ENCODE results near the gene RILPL2.
"Not testable (repeated sequence)": the region's sequence is repeated elsewhere in the genome, so short reads cannot be mapped to it uniquely, and the experiment has no call there.

The RILPL2 gene

DNA sequence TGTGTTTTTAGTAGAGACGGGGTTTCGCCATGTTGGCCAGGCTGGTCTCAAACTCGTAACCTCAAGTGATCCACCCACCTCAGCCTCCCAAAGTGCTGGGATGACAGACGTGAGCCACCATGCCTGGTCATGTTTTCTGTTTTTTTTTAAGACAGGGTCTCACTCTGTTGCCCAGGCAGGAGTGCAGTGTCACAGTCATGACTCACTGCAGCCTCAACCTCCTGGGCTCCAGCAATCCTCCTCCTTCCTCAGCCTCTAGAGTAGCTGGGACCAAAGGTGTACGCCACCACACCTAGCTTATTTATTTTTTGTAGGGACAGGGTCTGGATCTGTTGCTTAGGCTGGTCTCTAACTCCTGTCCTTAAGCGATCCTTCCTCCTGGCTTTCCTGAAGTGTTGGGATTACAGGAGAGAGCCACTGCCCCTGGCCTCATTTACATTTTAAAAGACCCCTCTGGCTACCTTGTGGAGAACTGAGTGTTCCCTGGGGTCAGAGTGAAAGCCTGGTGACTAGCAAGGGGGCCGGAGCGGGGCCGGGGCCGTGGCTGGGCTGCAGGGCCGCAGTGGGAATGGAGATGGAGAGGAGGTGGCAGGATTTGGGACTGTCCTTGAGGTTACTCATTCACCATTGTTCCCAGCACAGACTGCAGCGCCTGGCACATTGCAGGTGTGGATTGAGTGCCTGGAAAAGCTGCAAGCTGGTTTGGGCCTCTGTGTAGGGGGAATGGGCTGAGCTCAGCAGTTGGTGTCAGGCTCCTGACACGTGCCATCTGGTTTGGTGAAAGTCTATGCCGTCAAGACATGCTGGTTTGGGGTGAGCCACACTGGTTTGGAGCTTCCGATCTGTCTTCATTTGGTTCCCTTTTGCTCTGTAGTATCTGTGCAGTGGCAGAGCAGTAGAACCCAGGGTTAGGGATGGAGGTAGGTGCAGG lies 34.5 kb downstream of the RILPL2 start:
- DNase-seq: no peak

DNA sequence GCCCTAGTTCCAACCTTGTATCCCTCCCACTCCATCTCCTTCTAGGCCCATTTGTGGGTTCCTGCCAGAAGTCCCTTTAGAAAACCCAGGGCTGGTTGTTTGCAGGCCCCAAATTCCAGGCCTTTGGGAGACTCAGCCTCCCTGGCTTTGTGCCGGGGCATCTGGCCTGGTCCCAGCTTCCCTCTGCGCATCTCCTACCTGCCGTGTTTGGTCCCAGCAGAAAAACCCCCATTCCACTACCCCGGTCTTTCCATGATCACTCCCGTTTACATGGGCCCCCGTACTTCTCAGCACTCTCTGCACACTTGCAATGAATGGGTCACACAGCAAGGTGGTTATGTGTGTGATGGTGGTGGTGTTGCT lies 37.2 kb downstream of the RILPL2 start:
- no peak for DNase-seq

DNA sequence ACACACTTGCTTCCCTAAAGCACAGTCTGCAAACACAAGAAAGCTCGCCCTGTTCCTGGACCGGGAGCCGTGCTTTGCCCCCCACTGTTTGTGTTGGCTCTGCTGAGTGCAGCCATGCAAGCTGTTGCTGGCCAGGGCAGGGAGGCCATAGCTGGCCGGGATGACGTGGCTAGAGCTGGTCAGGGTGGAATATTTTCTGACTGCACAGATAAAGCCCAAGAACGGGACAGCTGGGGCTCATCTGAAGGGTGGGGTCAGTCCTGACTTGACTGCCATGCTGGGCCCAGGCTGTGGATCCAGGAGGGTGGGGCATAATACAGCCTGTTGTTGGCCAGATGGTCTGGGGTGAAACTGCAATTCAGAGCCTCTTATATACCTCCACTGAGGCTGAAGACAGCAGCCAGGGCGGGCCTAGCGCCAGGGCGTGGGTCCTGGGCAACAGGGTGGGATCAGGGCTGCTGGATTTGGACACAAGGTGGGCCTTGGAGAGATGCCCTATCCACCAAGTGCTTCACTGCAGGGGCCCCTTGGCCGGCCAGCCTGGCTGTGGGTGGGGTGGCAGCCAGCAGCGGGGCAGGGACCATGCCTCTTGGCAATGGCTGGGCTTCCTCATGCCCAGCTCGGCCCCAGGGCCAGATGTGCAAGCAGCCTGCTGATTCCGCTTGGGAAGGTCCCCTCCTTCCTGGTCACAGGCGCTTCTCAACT lies 37.8 kb downstream of the RILPL2 start:
- no peak for DNase-seq

DNA sequence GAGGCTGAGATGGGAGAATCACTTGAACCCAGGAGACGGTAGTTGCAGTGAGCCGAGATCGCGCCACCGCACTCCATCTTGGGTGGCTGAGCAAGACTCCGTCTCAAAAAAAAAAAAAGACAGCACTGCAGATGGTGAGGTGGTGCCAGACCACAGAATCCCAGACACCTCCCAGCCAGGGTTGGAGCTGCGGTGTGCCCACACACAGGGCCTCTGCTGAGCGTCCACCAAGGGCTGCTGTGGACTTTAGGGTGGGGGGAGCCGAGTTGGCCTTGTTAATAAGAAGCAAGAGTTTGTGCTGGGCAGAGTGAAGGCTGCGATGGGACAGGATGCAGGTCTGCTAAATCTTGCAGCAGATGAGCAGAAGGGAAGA lies 38.3 kb downstream of the RILPL2 start:
- no peak for DNase-seq

DNA sequence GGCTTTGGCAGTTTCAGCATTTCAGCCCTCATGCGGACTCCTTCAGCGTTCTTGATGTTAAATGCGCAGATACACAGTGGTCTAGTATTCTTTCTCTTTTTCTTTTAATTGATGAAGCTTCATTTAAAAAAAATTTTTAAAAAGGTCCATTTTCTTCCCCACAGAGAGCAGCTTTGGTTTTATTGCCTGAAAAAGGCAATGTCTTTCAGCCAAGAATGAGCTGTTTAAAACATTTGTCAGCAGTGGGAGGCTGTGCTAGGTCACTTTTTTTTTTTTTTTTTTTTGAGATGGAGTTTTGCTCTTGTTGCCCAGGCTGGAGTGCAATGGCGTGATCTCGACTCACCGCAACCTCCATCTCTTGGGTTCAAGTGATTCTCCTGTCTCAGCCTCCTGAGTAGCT lies 39.1 kb downstream of the RILPL2 start:
- no peak for DNase-seq

DNA sequence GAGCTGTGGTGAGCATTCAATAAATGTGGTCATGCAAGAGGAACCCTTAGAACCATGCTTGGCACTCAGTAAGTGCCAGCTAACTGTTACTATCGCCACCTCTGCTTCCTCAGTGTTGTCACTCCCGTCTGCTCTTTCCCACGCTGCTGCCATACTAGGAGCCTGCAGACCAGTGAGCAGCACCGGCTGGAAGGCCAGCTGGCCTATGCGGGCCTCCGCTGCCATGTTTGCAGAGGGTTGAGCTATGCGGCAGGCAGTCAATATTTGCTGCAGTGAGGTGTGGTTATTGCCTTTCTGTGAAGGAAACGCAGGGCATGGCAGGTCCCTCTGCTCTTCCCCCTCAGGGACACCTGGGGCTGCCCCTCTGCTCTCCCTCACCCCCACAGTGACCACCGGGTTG lies 39.5 kb downstream of the RILPL2 start:
- DNase-seq: no peak

DNA sequence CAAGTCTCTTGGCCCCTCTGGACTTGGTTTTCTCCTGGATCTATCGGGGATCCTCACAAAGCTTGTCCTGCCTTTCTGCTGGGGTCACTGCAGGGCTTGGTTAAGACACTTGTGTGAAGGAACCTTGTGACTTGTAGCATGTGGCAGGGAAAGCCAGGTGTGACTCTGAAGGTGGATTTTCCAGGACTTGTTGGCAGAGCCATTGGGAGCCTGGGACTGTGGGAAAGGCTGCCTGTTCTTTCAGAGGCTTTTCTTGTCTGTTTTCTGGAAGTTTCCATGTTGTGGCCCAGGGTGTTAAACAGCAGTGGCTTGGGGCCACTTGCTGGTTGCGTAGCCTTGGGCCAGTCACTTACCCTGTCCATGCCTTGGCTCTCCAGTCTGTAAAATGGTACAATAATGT lies 39.9 kb downstream of the RILPL2 start:
- no peak for DNase-seq

DNA sequence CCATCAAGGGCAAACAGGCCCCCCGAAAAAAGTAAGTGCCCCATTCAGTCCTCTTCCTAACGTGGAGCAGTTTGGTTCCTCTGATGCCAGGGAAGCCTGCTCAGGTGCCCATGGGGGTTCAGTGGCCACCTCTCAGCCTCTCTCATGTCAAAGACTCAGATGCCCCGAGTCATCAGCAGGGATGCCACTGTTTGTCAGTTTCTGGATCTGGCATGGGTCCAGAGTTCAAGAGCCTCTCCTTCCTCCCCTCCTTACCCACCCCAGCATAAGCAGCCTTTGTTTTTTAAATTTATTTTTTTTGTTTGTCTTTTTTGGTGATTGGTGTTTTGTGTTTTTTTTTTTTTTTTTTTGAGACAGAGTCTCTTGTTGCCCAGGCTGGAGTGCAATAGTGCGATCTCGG lies 41.2 kb downstream of the RILPL2 start:
- DNase-seq: no peak

DNA sequence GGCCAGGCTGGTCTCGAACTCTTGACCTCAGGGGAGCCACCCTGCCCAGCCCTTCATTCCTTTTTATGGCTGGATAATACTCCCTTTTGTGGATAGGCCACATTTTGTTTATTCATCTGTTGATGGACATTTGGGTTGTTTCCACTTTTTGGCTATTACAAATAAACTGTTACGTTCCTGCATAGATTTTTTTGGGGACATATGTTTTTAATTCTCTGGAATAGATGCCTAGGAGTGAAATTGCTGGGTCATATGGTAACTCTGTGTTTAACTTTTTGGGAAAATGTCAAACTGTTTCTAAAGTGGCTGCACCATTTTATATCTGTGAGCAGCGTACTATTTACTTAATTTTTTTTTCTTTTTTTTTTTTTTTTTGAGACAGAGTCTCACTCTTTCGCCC lies 42.7 kb downstream of the RILPL2 start:
- no peak for DNase-seq

DNA sequence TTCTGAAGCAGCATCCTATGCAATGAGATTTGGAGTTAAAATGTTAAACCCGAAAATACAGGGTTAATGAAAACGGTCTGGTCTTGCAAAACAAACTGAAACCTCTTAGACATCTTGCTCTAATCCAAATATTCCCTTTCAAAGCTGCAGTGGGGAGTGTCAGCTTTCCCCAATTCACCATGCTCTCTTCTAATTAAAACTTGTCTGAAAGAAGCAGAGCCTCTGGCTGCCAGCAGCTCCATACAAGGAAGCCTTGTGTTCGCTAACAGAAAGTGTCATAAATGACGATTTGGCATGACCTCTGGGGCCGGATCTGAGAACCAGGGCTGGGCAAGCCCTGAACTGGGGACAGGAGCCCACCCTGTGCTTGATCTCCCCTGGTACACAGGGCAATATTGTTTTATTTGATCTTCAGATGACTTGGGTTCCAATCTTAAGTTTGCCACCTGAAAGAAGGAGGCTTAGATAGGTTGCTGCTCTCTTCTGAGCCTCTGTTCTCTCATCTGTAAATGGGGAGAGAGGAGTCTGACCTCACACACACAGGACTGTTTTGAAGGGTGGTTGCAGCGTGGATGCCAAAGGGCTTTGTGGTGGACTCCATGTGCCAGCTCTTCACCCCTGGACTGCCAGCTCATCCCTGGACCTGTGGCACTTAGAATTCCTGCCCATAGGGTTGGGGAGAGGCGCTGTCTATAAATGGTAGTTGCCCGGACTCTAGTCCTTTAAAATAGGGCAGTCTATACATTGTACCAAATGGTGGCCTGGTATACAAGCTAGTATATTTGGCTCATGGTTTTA lies 44.7 kb downstream of the RILPL2 start:
- DNase-seq: no peak

DNA sequence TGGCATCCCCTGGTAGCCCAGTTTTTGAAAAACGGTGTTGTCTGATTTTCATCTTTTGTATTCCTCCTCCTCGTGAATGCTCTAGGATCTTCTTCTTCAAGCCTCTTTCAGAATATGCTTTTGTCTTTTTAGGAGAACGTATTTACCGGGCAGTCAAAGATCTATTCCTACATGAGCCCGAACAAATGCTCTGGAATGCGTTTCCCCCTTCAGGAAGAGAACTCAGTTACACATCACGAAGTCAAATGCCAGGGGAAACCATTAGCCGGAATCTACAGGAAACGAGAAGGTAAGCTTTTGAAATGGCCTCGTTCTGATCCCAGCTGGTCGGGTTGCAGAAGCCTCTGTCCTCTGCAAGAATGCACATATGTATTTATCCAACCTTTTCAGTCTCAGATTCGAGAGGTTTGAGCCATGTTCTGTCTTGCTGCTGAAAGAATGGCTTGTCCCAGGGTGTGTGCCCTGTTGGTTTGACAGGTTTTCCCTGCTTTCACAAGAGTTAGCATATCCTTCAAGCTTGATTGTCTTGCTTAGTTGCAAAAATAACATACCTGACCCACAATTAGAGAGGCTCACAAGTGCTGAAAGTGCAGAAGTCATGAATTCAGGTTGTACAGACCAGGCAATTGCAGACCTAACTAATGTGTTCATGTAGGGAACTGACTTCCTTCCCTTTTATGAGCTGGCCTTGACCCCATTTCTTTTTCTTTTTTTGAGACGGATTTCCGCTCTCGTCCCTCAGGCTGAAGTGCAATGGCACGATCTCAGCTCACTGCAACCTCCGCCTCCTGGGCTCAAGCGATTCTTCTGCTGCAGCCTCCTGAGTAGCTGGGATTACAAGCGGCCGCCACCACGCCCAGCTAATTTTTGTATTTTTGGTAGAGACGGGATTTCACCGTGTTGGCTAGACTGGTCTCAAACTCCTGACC lies 45.7 kb downstream of the RILPL2 start:
- no peak for DNase-seq

DNA sequence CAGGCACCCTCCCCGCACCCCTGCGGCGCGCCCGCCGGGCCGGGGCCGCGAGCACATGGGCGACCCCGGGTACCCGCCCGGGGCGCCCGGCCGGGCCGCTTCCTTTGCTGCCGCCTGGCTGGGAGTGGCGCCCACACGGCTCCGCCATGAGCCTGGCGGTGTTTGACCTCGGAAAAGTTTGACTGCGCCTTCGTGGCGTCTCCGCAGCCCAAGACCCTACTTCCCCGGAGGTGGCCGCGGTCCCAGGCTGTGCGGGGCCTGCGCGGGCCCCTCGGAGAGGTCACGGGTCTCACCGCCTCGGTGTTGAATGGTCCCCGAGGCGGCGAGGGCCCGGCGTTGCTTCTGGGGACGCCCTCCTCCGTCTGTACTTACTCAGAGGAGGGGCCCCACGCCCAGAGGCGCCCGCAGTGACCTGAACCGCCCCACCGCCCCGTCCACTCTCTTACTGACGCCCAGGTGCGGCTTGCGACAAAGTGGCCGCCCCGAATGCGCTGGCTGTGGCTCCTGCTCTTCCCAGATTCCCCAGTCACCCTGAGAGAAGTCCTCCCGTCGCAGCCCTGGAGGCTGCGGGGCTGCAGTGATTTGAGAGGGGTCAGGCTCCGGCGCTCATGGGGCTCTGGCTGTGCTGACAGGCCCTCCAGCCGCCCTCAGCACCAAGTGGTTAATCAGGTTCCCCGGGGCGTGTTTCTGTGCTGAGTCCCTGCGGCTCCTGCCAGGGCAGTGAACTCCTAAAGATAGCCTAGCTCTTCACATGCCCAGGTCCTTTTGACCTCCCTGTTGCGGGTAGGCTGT lies 46.7 kb downstream of the RILPL2 start:
- DNase-seq: peak; percentile 38

DNA sequence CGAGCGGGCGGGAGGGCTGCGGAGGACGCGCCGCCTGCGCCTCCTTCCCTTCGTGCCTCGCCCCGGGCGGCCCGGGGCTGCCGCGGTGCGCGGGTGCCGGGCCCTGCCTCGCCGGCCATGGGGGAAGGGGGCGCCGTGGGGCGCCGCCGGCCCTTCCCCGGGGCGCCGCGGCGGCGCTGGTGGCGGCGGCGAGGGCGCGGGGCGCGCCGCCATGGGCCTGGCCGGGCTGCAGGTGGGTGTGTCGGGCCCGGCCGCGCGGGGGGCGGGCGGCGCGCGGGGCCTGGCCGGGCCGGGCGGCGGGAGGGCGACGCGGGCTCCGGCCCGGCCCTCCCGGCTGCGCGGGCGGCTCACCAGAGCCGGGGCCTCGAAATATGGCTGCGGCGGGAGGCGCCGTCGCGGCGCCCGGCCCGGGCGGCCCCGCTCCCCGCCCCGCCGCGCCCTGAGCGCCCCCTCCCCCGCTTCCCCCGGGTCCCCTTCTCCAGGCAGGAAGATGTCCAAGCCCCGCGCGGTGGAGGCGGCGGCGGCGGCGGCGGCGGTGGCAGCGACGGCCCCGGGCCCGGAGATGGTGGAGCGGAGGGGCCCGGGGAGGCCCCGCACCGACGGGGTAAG lies 47.4 kb downstream of the RILPL2 start:
- no peak for DNase-seq

DNA sequence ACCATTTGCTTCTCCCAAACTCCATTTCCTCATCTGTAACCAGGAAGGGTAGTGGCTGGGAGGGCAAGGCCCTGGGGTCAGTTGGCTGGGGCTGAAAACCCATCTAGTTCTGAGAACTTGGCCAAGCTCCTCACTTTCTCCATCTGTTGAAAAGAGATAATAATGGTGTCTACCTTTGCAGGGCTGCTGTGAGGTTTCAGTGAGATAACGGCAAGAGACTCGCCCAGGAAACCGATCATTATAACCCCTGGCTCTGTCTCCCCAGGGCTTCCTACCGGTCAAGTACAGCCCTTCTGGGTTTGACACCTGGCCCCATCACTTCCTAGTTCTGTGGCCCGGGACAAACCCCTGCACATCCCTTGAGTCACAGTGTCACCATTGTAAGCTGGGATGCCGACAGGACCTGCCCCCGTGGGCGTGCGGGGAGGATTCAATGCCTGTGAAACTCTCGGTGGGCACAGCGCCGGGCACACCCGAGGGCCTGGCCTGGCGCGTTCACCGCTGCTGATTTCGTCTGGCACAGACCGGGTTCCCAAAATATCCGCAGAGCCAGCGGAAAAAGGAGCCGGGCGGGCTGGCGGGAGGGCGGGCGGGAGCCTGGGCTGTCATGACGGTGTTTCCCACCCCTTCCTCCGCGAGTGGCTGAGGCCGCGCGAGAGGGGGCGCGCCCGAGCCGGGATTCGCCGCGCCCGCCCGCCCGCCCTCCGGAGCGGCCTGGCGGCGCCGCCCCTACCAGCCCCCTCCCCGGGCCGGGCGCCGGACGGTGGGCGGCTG lies 48.1 kb downstream of the RILPL2 start:
- peak; percentile 83 for DNase-seq

DNA sequence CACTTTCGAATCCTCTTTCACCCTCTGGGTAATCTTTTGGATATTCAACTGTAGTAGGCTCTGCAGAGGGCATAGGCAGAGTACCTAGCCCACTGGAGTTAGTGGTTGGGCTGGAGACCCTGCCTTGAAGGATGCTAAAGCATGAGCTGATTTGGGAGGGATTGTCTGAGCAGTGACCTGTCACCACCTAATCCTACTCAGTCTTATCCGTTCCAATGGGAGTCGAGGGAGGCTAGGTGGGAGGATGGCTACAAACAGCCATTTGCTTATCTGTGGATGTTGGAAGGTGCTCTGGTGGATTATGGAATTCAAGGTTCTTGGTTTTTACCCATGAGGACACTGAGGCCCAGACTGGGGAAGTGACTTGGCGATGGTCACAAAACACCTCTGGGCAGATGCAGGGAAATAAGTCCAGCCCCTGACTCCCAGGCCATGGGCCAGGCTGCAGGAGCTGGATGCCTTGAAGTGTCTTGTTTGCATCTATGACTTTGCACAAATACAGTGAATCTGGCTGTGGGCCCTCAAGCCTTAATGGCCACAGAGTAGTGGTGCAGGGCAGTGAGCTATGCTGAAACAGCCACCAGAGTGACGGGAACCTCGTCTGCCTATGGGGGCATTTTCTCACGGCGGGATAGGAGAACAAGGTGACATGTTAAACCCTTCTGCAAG lies 48.8 kb downstream of the RILPL2 start:
- DNase-seq: no peak

DNA sequence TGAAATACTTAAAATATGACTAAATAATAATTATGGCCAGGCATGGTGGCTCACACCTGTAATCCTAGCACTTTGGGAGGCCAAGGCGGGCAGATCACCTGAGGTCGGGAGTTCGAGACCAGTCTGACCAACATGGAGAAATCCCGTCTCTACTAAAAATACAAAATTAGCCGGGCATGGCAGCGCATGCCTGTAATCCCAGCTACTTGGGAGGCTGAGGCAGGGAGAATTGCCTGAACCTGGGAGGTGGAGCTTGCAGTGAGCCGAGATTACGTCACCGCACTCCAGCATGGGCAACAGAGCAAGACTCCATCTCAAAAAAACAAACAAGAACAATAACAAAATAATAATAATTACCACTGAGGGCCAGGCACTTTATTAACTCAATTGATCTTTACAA lies 50.9 kb downstream of the RILPL2 start:
- DNase-seq: not testable (repeated sequence)

DNA sequence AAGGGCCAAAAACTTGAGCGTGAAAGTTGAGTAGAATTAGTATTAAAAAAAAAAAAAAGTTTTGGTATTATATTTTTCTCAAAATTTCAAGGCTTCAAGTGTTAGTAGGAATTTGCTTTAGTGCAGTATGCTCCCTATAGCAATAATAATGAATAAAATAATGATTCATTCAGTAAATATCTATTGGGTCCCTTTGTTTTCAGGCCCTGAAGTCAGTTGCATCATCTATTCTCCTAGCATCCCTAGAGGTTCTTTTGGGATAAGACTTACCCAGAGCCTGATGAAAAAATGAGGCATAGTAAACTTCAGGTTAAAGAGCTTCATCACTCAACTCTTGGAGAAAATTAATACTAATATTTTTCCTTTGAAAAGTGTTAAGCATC lies 51.5 kb downstream of the RILPL2 start:
- no peak for DNase-seq

DNA sequence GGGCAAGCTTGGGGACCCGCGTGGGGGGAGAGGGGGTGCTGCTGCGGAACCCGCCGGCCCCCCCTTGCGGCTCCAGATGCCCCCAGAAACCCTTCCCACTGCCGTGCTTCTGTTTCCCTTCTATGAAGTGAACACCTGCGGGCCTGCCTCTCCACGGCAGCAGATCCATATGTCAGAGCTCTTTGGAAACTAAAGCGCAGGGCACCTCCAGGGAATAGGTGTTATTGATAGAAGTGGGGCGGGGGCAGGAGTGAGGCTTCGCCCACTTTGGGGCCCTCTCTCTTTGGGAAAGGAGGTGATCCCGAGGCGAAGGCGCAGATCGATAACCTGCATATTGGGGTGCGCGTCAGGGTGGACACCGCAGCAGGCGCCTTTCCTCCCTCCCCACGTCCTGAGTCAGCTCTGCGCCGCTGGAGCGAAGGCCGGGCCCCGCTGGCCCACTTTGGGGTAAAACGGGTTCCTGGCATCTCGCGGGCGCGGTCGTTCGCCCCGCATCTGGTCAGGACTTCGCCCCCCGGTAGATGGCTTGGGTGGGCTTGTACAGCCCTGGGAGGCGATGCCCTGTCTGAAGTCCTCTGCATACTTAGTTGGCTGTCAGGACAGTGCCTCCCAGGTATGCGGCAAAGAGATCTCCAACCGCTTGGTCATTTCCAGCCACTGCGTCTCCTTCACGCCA lies 52.0 kb downstream of the RILPL2 start:
- DNase-seq: peak; percentile 41

DNA sequence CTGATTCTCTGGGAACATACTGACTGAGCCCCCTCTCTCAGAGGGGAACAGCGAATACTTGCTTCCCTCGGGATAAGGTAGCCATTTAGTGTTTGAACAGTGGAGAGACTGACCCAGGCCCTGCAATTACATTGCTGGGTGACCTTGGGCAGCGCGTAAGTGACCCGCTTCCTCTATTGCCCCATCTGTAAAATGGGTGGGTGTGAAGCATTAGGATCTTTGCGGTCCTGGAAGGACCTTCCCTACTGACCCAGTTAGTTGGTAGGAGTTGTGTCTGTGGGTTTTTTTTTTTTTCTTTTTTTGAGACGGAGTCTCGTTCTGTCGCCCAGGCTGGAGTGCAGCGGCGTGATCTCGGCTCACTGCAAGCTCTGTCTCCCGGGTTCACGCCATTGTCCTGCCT lies 53.8 kb downstream of the RILPL2 start:
- DNase-seq: no peak
